Fibroblast of lung (primary cell): ENCODE results near the gene ANKRD45.
"Not testable (repeated sequence)": the region's sequence is repeated elsewhere in the genome, so short reads cannot be mapped to it uniquely, and the experiment has no call there.

Experiments used
- CTCF ChIP-seq, 2 donors: IDR thresholded peaks in 1 of 2; conservative IDR thresholded peaks in 1 of 2; 1 replicate in 1 of 2; 2 replicates in 1 of 2; pipeline ENCODE4 v1.5.1; 2011 to 2012; ENCODE audit warnings: low read length in 2 of 2, control low read depth in 1 of 2, inconsistent platforms in 1 of 2, low read depth in 1 of 2, mild to moderate bottlenecking in 1 of 2
- EZH2 ChIP-seq: IDR thresholded peaks from 2 replicates; pipeline ENCODE4 v1.5.1; 2012; ENCODE audit warnings: low read length, control low read depth, mild to moderate bottlenecking; ENCODE audit errors: missing control alignments

GRCh38 chr1:173637236-173638042, 32.2 kb downstream of the ANKRD45 start:
- not testable (repeated sequence) for TF ChIP-seq CTCF (conservative IDR thresholded peaks at IDR 0.05 in 1 of 2, IDR thresholded peaks at IDR 0.05 in 1 of 2; ENCODE audit: low read depth in 1 of 2, low read length in 2 of 2); EZH2
